ENCODE measurements around the gene DHX30.

Gene DHX30

GRCh38 chr3:47888986-47889757 is 86.2 kb downstream of the DHX30 start:
- no peak for DNase-seq

GRCh38 chr3:47890126-47890827 is 87.3 kb downstream of the DHX30 start:
- DNase-seq: no peak

- DNase-seq: no peak
Observed at GRCh38 chr3:47890828-47891612, 88.1 kb downstream of the DHX30 start.

- DNase-seq: no peak
Observed at GRCh38 chr3:47891613-47892005, 88.7 kb downstream of the DHX30 start.

GRCh38 chr3:47892286-47893040 is 89.5 kb downstream of the DHX30 start:
- no peak for DNase-seq

- no peak for DNase-seq
Observed at GRCh38 chr3:47895241-47895640, 92.3 kb downstream of the DHX30 start.

GRCh38 chr3:47896736-47897135 is 93.8 kb downstream of the DHX30 start:
- no peak for DNase-seq

- DNase-seq: no peak
Observed at GRCh38 chr3:47897954-47898353, 95.0 kb downstream of the DHX30 start.

- no peak for DNase-seq
Observed at GRCh38 chr3:47899495-47900108, 96.7 kb downstream of the DHX30 start.
